Coronary artery (tissue), 2 donors: ENCODE data around the gene GRK1.

Source experiments
- DNase-seq: peaks from one replicate; pipeline ENCODE4 v3.0.0-alpha.2; 2017; ENCODE audit warnings: low spot score
- H3K27ac ChIP-seq, 2 donors: fragments of 200-600 bp; sonication (generic); one replicate each; pipeline ENCODE4 v1.5.1; 2016 to 2019
- H3K4me3 ChIP-seq: fragments of 200-600 bp; sonication (generic); 2 replicates; pipeline ENCODE4 v1.5.1; 2016; ENCODE audit warnings: mild to moderate bottlenecking, moderate library complexity
- TF ChIP-seq, protein P1 (sequence below): fragments of 200-600 bp; sonication (generic); IDR thresholded peaks from one replicate; pipeline ENCODE4 v1.5.1; 2019; ENCODE audit warnings: antibody characterized with exemption

GRK1 gene

DNA sequence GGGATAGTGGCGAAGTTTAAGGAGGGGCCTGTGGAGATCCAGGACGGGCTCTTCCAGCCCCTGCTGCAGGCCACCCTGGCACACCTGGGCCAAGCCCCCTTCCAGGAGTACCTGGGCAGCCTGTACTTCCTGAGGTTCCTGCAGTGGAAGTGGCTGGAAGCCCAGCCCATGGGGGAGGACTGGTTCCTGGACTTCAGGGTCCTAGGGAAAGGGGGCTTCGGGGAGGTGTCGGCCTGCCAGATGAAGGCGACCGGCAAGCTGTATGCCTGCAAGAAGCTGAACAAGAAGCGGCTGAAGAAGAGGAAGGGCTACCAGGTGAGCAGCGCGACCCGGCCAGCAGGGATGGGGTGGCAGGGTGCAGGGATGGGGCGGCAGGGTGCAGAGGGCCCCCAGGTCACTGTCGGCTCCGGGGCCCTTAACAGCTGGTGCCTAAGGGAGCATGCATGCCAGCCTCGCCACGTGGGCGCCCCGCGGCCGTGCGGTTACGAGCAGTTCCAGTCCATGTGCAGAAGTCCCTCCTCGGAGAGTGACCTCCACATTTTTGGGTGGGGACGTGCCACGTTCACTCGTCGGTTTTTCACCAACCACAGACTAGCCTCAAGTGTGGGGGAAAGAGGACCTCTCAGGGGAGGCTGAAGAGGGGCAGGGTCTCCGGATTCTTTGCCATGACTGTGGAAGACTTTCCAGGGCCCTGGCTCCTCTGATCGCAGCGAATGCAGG lies 912 bp downstream of the GRK1 start:
- peak; percentile 69 for DNase-seq

GRCh38 chr13:113668491-113668971 lies 1.5 kb downstream of the GRK1 start:
- TF ChIP-seq, protein P1, sequence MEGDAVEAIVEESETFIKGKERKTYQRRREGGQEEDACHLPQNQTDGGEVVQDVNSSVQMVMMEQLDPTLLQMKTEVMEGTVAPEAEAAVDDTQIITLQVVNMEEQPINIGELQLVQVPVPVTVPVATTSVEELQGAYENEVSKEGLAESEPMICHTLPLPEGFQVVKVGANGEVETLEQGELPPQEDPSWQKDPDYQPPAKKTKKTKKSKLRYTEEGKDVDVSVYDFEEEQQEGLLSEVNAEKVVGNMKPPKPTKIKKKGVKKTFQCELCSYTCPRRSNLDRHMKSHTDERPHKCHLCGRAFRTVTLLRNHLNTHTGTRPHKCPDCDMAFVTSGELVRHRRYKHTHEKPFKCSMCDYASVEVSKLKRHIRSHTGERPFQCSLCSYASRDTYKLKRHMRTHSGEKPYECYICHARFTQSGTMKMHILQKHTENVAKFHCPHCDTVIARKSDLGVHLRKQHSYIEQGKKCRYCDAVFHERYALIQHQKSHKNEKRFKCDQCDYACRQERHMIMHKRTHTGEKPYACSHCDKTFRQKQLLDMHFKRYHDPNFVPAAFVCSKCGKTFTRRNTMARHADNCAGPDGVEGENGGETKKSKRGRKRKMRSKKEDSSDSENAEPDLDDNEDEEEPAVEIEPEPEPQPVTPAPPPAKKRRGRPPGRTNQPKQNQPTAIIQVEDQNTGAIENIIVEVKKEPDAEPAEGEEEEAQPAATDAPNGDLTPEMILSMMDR, result no peak
- H3K27ac ChIP-seq, result no peak overlapping the region
- DNase-seq, result peak; percentile 55
- H3K4me3 ChIP-seq, result no peak overlapping the region

More for the DNA sequence above, 912 bp downstream of the GRK1 start:
- Histone ChIP-seq H3K4me3 (no peak overlapping the region), H3K27ac (no peak overlapping the region)
- TF ChIP-seq, protein P1, result no peak

GRCh38 chr13:113669231-113669754 lies 2.3 kb downstream of the GRK1 start:
- Histone ChIP-seq H3K4me3 (no peak overlapping the region), H3K27ac (no peak overlapping the region)
- TF ChIP-seq, protein P1, result no peak
- DNase-seq, result peak; percentile 38

- DNase-seq, result peak; percentile 70
- TF ChIP-seq, protein P1, result no peak
- no peak overlapping the region for H3K4me3 ChIP-seq
- H3K27ac ChIP-seq, result no peak overlapping the region
Measured at GRCh38 chr13:113669755-113670341, 2.8 kb downstream of the GRK1 start.

DNA sequence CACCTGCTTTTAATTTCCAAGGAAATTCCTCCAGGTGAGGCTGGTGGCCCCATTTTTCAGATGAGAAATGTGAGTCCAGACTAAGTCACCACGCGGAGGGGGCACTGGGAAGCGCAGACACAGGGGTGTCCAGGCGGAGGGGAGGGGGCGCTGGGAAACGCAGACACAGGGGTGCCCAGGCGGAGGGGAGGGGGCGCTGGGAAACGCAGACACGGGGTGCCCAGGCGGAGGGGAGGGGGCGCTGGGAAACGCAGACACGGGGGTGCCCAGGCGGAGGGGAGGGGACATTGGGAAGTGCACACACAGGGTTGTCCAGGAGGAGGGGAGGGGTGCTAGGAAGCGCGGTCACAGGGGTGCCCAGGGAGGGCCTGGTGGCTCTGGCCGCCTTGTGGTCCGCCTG lies 3.5 kb downstream of the GRK1 start:
- DNase-seq, result peak; percentile 41
- Histone ChIP-seq H3K4me3 (no peak overlapping the region), H3K27ac (no peak overlapping the region)
- TF ChIP-seq, protein P1, result no peak

DNA sequence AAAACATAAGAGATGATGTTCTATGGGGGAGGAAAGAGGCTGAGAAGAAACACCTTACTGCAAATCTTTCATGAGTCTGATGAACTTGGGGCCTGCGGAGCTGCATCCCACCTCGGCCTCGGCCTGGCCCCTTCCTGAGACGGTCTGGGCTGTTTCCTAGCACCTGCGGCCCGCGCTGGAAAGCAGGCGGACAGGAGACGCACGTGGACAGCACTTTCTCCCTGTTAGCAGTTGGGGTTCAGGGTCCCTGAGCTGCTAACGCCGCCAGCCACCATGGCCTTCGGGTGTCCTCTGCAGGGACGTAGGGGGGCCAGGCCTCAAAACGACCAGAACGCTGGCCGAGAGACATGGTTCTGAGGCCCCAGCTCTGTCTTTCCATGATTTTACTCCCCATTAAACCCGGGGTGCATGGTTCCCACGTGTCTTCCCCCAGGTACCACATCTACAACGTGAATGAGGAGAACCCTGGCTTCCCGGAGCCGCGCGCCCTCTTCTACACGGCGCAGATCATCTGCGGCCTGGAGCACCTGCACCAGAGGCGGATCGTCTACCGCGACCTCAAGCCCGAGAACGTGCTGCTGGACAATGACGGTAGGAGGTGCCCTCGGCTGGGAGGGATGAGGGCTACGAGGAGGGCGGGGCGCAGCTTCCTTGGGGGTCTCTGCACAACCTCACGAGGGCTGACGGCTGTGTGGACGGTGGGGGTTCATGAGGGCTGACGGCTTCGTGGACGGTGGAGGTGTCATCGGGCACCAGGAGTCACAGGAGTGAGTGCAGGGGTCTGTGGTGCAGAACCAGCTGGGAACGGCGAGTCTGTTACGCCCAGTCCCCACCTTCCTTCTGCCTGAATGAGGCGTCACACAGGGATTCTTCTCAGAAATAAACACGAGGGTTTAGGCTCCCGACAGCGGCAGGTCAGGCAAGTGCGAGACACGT lies 4.3 kb downstream of the GRK1 start:
- peak; percentile 60 for DNase-seq
- TF ChIP-seq, protein P1, result no peak
- Histone ChIP-seq H3K4me3 (no peak overlapping the region), H3K27ac (no peak overlapping the region)
